Measurements from ENCODE around the gene KLHL29.
A peak's percentile ranks its signal among the peaks of the same experiment; 100 is the strongest.

The KLHL29 gene

GRCh38 chr2:23557455-23557854 is 172.5 kb downstream of the KLHL29 start:
- DNase-seq: no peak

- DNase-seq: no peak
Measured at GRCh38 chr2:23559561-23560239, 174.7 kb downstream of the KLHL29 start.

- no peak for DNase-seq
Measured at GRCh38 chr2:23561088-23561487, 176.1 kb downstream of the KLHL29 start.

GRCh38 chr2:23561544-23561943 is 176.6 kb downstream of the KLHL29 start:
- no peak for DNase-seq

GRCh38 chr2:23562143-23562542 is 177.2 kb downstream of the KLHL29 start:
- no peak for DNase-seq

- no peak for DNase-seq
Measured at GRCh38 chr2:23563151-23563550, 178.2 kb downstream of the KLHL29 start.

GRCh38 chr2:23563673-23564614 is 179.0 kb downstream of the KLHL29 start:
- no peak for DNase-seq

GRCh38 chr2:23564615-23564960 is 179.6 kb downstream of the KLHL29 start:
- DNase-seq: no peak

- DNase-seq: no peak
Measured at GRCh38 chr2:23565374-23565773, 180.4 kb downstream of the KLHL29 start.

- no peak for DNase-seq
Measured at GRCh38 chr2:23565814-23566213, 180.8 kb downstream of the KLHL29 start.

- DNase-seq: peak in 1 of 2 donors; percentile 2
Measured at GRCh38 chr2:23566241-23567142, 181.5 kb downstream of the KLHL29 start.

GRCh38 chr2:23567161-23567756 is 182.3 kb downstream of the KLHL29 start:
- DNase-seq: no peak

GRCh38 chr2:23568211-23568610 is 183.2 kb downstream of the KLHL29 start:
- no peak for DNase-seq

GRCh38 chr2:23568626-23569190 is 183.7 kb downstream of the KLHL29 start:
- no peak for DNase-seq

GRCh38 chr2:23569761-23570365 is 184.9 kb downstream of the KLHL29 start:
- DNase-seq: no peak

GRCh38 chr2:23571085-23571484 is 186.1 kb downstream of the KLHL29 start:
- DNase-seq: no peak

GRCh38 chr2:23571527-23572282 is 186.7 kb downstream of the KLHL29 start:
- no peak for DNase-seq

- DNase-seq: no peak
Measured at GRCh38 chr2:23574919-23575654, 190.1 kb downstream of the KLHL29 start.

- DNase-seq: no peak
Measured at GRCh38 chr2:23578964-23579671, 194.1 kb downstream of the KLHL29 start.

- no peak for DNase-seq
Measured at GRCh38 chr2:23579674-23580073, 194.7 kb downstream of the KLHL29 start.
